H9 (cell line): ENCODE data around the gene FNDC3B. TPM values are rescaled to one million over a fixed set of nuclear protein-coding genes. Genes with fewer than 3 reads are reported as not detected.

Source experiments
- DNase-seq: peaks from one replicate; pipeline ENCODE4 v3.0.0-alpha.2; 2017
- H2AFZ ChIP-seq: one replicate; pipeline ENCODE4 v1.6.1; 2013; ENCODE audit warnings: mild to moderate bottlenecking, low read length, control low read depth, moderate library complexity
- H2AK5ac ChIP-seq: 2 replicates; pipeline ENCODE4 v1.6.1; 2013; ENCODE audit warnings: low read length, control low read depth, mixed read lengths; ENCODE audit not compliant: insufficient read length
- H2BK120ac ChIP-seq: one replicate; pipeline ENCODE4 v1.6.1; 2013; ENCODE audit warnings: low read depth, mild to moderate bottlenecking, low read length, control low read depth, inconsistent platforms; ENCODE audit not compliant: poor library complexity, severe bottlenecking
- H2BK12ac ChIP-seq: 2 replicates; pipeline ENCODE4 v1.6.1; 2013; ENCODE audit warnings: low read length, control low read depth, mixed read lengths, low read depth; ENCODE audit not compliant: insufficient read length
- H2BK15ac ChIP-seq: 2 replicates; pipeline ENCODE4 v1.6.1; 2013; ENCODE audit warnings: low read depth, low read length, control low read depth
- H2BK20ac ChIP-seq: one replicate; pipeline ENCODE4 v1.6.1; 2013; ENCODE audit warnings: low read depth, mild to moderate bottlenecking, low read length, control low read depth, inconsistent platforms; ENCODE audit not compliant: poor library complexity, severe bottlenecking
- H2BK5ac ChIP-seq: 2 replicates; pipeline ENCODE4 v1.6.1; 2013; ENCODE audit warnings: low read length, control low read depth, mixed read lengths; ENCODE audit not compliant: insufficient read length
- H3K14ac ChIP-seq: 2 replicates; pipeline ENCODE4 v1.6.1; 2013; ENCODE audit warnings: low read length, control low read depth; ENCODE audit not compliant: insufficient read depth
- H3K18ac ChIP-seq: 2 replicates; pipeline ENCODE4 v1.6.1; 2013; ENCODE audit warnings: low read depth, mild to moderate bottlenecking, mixed read lengths, low read length, control low read depth; ENCODE audit not compliant: insufficient read length
- H3K23ac ChIP-seq: 2 replicates; pipeline ENCODE4 v1.6.1; 2013; ENCODE audit warnings: low read length, control low read depth, mixed read lengths, low read depth; ENCODE audit not compliant: insufficient read length
- H3K23me2 ChIP-seq: 2 replicates; pipeline ENCODE4 v1.6.1; 2013; ENCODE audit warnings: low read depth, mild to moderate bottlenecking, mixed read lengths, low read length, control low read depth; ENCODE audit not compliant: insufficient read length, poor library complexity, severe bottlenecking
- H3K27ac ChIP-seq: 2 replicates; pipeline ENCODE4 v1.5.1; 2013; ENCODE audit warnings: low read length, control low read depth, mixed read lengths, low read depth; ENCODE audit not compliant: insufficient read length
- H3K27me3 ChIP-seq: 2 replicates; pipeline ENCODE4 v1.6.1; 2013; ENCODE audit warnings: low read length, control low read depth, inconsistent platforms; ENCODE audit not compliant: insufficient read depth
- H3K4ac ChIP-seq: 2 replicates; pipeline ENCODE4 v1.6.1; 2013; ENCODE audit warnings: low read depth, mild to moderate bottlenecking, control low read depth, inconsistent platforms, low read length, moderate library complexity
- H3K4me1 ChIP-seq: 2 replicates; pipeline ENCODE4 v1.6.1; 2013; ENCODE audit warnings: low read length, control low read depth, inconsistent platforms; ENCODE audit not compliant: insufficient read depth
- H3K4me2 ChIP-seq: 2 replicates; pipeline ENCODE4 v1.6.1; 2013; ENCODE audit warnings: low read length, control low read depth, mixed read lengths; ENCODE audit not compliant: insufficient read length, insufficient read depth
- H3K56ac ChIP-seq: 2 replicates; pipeline ENCODE4 v1.6.1; 2013; ENCODE audit warnings: low read depth, mild to moderate bottlenecking, mixed read lengths, low read length, control low read depth; ENCODE audit not compliant: insufficient read length
- H3K79me1 ChIP-seq: 2 replicates; pipeline ENCODE4 v1.6.1; 2013; ENCODE audit warnings: low read depth, mild to moderate bottlenecking, moderate library complexity, low read length, control low read depth, inconsistent platforms; ENCODE audit not compliant: insufficient read depth, poor library complexity, severe bottlenecking
- H3K79me2 ChIP-seq: 2 replicates; pipeline ENCODE4 v1.6.1; 2013; ENCODE audit warnings: low read length, control low read depth, inconsistent platforms; ENCODE audit not compliant: insufficient read depth
- H3K9ac ChIP-seq: 2 replicates; pipeline ENCODE4 v1.6.1; 2013; ENCODE audit warnings: low read length, control low read depth, mixed read lengths; ENCODE audit not compliant: insufficient read length; ENCODE audit errors: extremely low read depth
- H3K9me3 ChIP-seq: one replicate; pipeline ENCODE4 v1.6.1; 2013; ENCODE audit warnings: low read depth, low read length, inconsistent platforms; ENCODE audit not compliant: control insufficient read depth
- H3T11ph ChIP-seq: one replicate; pipeline ENCODE4 v1.6.1; 2013; ENCODE audit warnings: mild to moderate bottlenecking, low read length, control low read depth, inconsistent platforms
- H4K20me1 ChIP-seq: one replicate; pipeline ENCODE4 v1.6.1; 2013; ENCODE audit not compliant: control insufficient read depth, insufficient read length, insufficient read depth
- H4K5ac ChIP-seq: 2 replicates; pipeline ENCODE4 v1.6.1; 2013; ENCODE audit warnings: low read depth, mild to moderate bottlenecking, mixed read lengths, low read length, control low read depth; ENCODE audit not compliant: insufficient read length
- H4K8ac ChIP-seq: replicated peaks from 2 replicates; pipeline ENCODE4 v1.6.1; 2013; ENCODE audit warnings: low read length, control low read depth, mixed read lengths, low read depth; ENCODE audit not compliant: insufficient read length
- H4K91ac ChIP-seq: 2 replicates; pipeline ENCODE4 v1.6.1; 2013; ENCODE audit warnings: low read depth, mild to moderate bottlenecking, moderate library complexity, mixed read lengths, low read length, control low read depth; ENCODE audit not compliant: insufficient read length
- H3K27ac Mint-ChIP-seq, 3 experiments: 2 replicates in 2 of 3; 3 replicates in 1 of 3; pipeline ENCODE4 v1.8.0; 2020 to 2021; ENCODE audit warnings: mixed read lengths in 3 of 3, mild to moderate bottlenecking in 1 of 3, moderate library complexity in 1 of 3
- H3K27me3 Mint-ChIP-seq: 2 replicates; pipeline ENCODE4 v1.8.0; 2021; ENCODE audit warnings: low read depth, mild to moderate bottlenecking, moderate library complexity, mixed read lengths
- H3K36me3 Mint-ChIP-seq, 3 experiments: 2 replicates in 2 of 3; 3 replicates in 1 of 3; pipeline ENCODE4 v1.8.0; 2020 to 2021; ENCODE audit warnings: low read depth in 3 of 3, mixed read lengths in 3 of 3; ENCODE audit not compliant: insufficient read depth in 1 of 3
- H3K4me1 Mint-ChIP-seq, 2 experiments: 2 replicates each; pipeline ENCODE4 v1.8.0; 2020; ENCODE audit warnings: mixed read lengths in 2 of 2
- H3K4me3 Mint-ChIP-seq, 2 experiments: 2 replicates in 1 of 2; 3 replicates in 1 of 2; pipeline ENCODE4 v1.8.0; 2020 to 2021; ENCODE audit warnings: mild to moderate bottlenecking in 2 of 2, mixed read lengths in 2 of 2, moderate library complexity in 1 of 2
- H3K9me3 Mint-ChIP-seq, 2 experiments: 2 replicates in 1 of 2; 3 replicates in 1 of 2; pipeline ENCODE4 v1.8.0; 2020; ENCODE audit warnings: mild to moderate bottlenecking in 2 of 2, mixed read lengths in 2 of 2, moderate library complexity in 1 of 2
- WGBS: extraction: QIAGEN DNeasy Blood & Tissue Kit; methylation state at CpG from one replicate; pipeline ENCODE4 v1.1.7; 2013; ENCODE audit warnings: missing lambda C conversion rate, low lambda C conversion rate, mixed read lengths; ENCODE audit not compliant: insufficient read length; ENCODE audit errors: extremely low coverage; 5-methylcytosine and 5-hydroxymethylcytosine counted together
- total RNA-seq: library from RNA; stranded (reverse); gene quantifications from 2 replicates; pipeline ENCODE4 v1.2.1, GENCODE V29; 2021
- TF ChIP-seq, protein P1 (sequence below): fragments of 200-600 bp; sonication (generic); conservative IDR thresholded peaks from 3 replicates; pipeline ENCODE4 v1.8.0; 2021; ENCODE audit warnings: antibody characterized with exemption, mild to moderate bottlenecking

Gene FNDC3B
- total RNA-seq, 1 experiment from 2014 or later: 43.8 TPM

DNA sequence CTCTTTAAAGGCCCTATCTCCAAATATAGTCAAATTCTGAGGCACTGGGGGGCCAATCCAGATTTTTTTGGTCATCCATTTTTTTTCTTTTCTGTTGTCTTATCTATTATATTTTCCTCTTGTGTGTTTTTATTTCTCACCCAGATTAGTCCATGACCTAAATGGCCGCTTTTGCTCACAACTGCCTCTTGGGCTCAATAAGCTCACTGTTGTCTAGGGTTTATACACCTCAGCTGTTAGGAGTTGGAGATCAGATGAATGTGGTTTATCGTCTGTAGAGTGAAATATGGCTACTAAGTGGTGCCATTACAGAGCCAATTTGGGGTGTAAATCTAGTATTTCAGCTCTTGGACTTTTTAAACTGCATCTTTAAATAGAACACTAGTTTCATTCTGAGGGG lies 235.5 kb downstream of the FNDC3B start:
- Histone ChIP-seq H2AK5ac (no peak overlapping the region), H3K9me3 (no peaks in the 10 kb centered on the region), H4K5ac (no peak overlapping the region), H3K27me3 (no peaks in the 10 kb centered on the region), H3K14ac (no peak overlapping the region), H3K4me1 (no peaks in the 10 kb centered on the region), H3K18ac (no peak overlapping the region), H2BK5ac (no peak overlapping the region), H2BK20ac (no peak overlapping the region), H2BK12ac (no peak overlapping the region), H2AFZ (no peak overlapping the region), H3K23me2 (no peaks in the 10 kb centered on the region), H2BK15ac (no peak overlapping the region), H3K56ac (no peak overlapping the region), H3K4ac (no peak overlapping the region), H3K23ac (no peak overlapping the region), H3K9ac (no peak overlapping the region), H3K27ac (no peak overlapping the region), H3K4me2 (no peak overlapping the region), H3T11ph (no peak overlapping the region), H4K8ac (no peak overlapping the region), H3K79me2 (no peaks in the 10 kb centered on the region), H2BK120ac (no peak overlapping the region), H4K91ac (no peak overlapping the region), H3K79me1 (no peaks in the 10 kb centered on the region), H4K20me1 (no peaks in the 10 kb centered on the region)
- no CpG with 5 or more reads among the region's 2 CpGs for WGBS
- H3K27ac Mint-ChIP-seq: peak overlapping the region in 1 of 3 experiments; percentile 40; a peak in 1 of 7 replicates
- peaks cover 0 to 2% of the 10 kb centered on the region in 2 experiments; a peak in 2 of 4 replicates for H3K4me1 Mint-ChIP-seq
- peaks cover 2 to 20% (median 6%) of the 10 kb centered on the region in 3 experiments; a peak in 5 of 7 replicates for H3K36me3 Mint-ChIP-seq
- no peaks in the 10 kb centered on the region for H3K9me3 Mint-ChIP-seq
- no peak overlapping the region for H3K4me3 Mint-ChIP-seq
- DNase-seq: no peak
- TF ChIP-seq, protein P1, sequence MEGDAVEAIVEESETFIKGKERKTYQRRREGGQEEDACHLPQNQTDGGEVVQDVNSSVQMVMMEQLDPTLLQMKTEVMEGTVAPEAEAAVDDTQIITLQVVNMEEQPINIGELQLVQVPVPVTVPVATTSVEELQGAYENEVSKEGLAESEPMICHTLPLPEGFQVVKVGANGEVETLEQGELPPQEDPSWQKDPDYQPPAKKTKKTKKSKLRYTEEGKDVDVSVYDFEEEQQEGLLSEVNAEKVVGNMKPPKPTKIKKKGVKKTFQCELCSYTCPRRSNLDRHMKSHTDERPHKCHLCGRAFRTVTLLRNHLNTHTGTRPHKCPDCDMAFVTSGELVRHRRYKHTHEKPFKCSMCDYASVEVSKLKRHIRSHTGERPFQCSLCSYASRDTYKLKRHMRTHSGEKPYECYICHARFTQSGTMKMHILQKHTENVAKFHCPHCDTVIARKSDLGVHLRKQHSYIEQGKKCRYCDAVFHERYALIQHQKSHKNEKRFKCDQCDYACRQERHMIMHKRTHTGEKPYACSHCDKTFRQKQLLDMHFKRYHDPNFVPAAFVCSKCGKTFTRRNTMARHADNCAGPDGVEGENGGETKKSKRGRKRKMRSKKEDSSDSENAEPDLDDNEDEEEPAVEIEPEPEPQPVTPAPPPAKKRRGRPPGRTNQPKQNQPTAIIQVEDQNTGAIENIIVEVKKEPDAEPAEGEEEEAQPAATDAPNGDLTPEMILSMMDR: no peak
- no peaks in the 10 kb centered on the region for H3K27me3 Mint-ChIP-seq
